Ishikawa (cell line): Measurements from ENCODE around the gene WWOX.

Source experiments
- CEBPB ChIP-seq: IDR thresholded peaks from 2 replicates; pipeline ENCODE4 v1.6.1; 2012
- CREB1 ChIP-seq: IDR thresholded peaks from 2 replicates; pipeline ENCODE4 v1.6.1; 2012; ENCODE audit warnings: low read depth
- EGR1 ChIP-seq: IDR thresholded peaks from 2 replicates; pipeline ENCODE4 v1.6.1; 2012
- EP300 ChIP-seq: IDR thresholded peaks from 2 replicates; pipeline ENCODE4 v1.6.1; 2012; ENCODE audit warnings: borderline replicate concordance
- FOXM1 ChIP-seq: IDR thresholded peaks from 2 replicates; pipeline ENCODE4 v1.6.1; 2012; ENCODE audit warnings: low read depth, borderline replicate concordance
- MAX ChIP-seq: IDR thresholded peaks from 2 replicates; pipeline ENCODE4 v1.6.1; 2012
- NFIC ChIP-seq: IDR thresholded peaks from 2 replicates; pipeline ENCODE4 v1.6.1; 2012
- RAD21 ChIP-seq: IDR thresholded peaks from 2 replicates; pipeline ENCODE4 v1.6.1; 2012; ENCODE audit warnings: low read depth
- REST ChIP-seq: IDR thresholded peaks from 2 replicates; pipeline ENCODE4 v1.6.1; 2012; ENCODE audit warnings: low read depth, mild to moderate bottlenecking
- TAF1 ChIP-seq: IDR thresholded peaks from 2 replicates; pipeline ENCODE4 v1.6.1; 2012; ENCODE audit warnings: low read depth, mild to moderate bottlenecking
- TCF12 ChIP-seq: IDR thresholded peaks from 2 replicates; pipeline ENCODE4 v1.6.1; 2012; ENCODE audit warnings: low read depth
- YY1 ChIP-seq: IDR thresholded peaks from 2 replicates; pipeline ENCODE4 v1.6.1; 2012; ENCODE audit warnings: low read depth
- ZBTB7A ChIP-seq: IDR thresholded peaks from 2 replicates; pipeline ENCODE4 v1.6.1; 2012; ENCODE audit warnings: low read depth
- TF ChIP-seq, protein P1 (sequence below): IDR thresholded peaks from 2 replicates; pipeline ENCODE4 v1.6.1; 2012

GRCh38 chr16:78593352-78593751 lies 493.9 kb downstream of the WWOX start:
- TF ChIP-seq CREB1 (no peak), RAD21 (no peak), TCF12 (no peak), FOXM1 (no peak), REST (no peak), EP300 (no peak), MAX (no peak), TAF1 (no peak), EGR1 (no peak), NFIC (no peak), ZBTB7A (no peak), CEBPB (no peak), YY1 (no peak)
- TF ChIP-seq, protein P1, sequence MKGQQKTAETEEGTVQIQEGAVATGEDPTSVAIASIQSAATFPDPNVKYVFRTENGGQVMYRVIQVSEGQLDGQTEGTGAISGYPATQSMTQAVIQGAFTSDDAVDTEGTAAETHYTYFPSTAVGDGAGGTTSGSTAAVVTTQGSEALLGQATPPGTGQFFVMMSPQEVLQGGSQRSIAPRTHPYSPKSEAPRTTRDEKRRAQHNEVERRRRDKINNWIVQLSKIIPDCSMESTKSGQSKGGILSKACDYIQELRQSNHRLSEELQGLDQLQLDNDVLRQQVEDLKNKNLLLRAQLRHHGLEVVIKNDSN = no peak
